ENCODE data around the gene NREP. TPM values are rescaled to one million over a fixed set of nuclear protein-coding genes. Genes with fewer than 3 reads are reported as not detected.

NREP gene
- total RNA-seq, 1 experiment from 2014 or later, result 6.0 TPM

DNA sequence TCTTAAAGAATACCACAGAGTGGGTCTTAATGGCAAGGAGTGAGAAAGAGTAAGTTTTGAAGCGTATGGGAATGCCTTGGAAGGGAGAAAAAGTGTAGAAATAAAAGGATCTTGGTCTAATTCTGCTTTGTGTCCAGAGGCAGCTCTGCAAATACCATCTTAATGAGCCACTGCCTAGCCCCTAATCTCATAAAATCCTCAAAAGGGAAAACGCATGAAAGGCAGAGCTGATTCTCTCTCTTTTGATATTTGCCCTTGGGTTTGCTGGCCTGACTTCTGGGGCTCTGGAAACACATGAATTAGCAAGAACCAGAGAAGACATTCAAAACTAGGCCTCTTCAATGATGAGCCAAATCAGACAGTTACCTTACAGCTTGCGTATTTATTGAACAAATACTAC, 28.1 kb downstream of the NREP start:
- no peak overlapping the region for H2AFZ ChIP-seq (ENCODE audit: low read depth, low read length, poor library complexity, severe bottlenecking)
- H3K9ac ChIP-seq (ENCODE audit: low read length), result no peak overlapping the region
- H4K20me1 ChIP-seq (ENCODE audit: insufficient read depth), result no peaks in the 10 kb centered on the region
- no peaks in the 10 kb centered on the region for H3K9me2 ChIP-seq (ENCODE audit: insufficient read depth)
- no TSS peak for BruUV-seq (replicated peaks)
- RAD21 ChIA-PET (ENCODE audit: low non-redundant PET in 1 of 2, low total read pairs in 2 of 2, uncharacterized antibody in 2 of 2, unreplicated experiment in 2 of 2), result no interaction called here
- CTCF ChIA-PET, result no interaction called here
- no peaks in the 10 kb centered on the region for H3K9me3 ChIP-seq (ENCODE audit: control insufficient read depth in 1 of 2, insufficient read depth in 1 of 2, low read depth in 1 of 2, low read length in 2 of 2)
- ATAC-seq (no peak), DNase-seq (ENCODE audit: low read depth, low spot score) (no peak)
- POLR2A ChIA-PET, result no interaction called here
- peaks cover 5% of the 10 kb centered on the region; the same call in 1 of the 2 replicates for H3K27me3 ChIP-seq (ENCODE audit: insufficient read depth, low read length)
- TF ChIP-seq JUND (IDR thresholded peaks at IDR 0.05), result no peak
- TF ChIP-seq SRF (IDR thresholded peaks at IDR 0.05; ENCODE audit: low read depth), result no peak
- no peak for TF ChIP-seq YY1 (IDR thresholded peaks at IDR 0.05; ENCODE audit: extremely low read depth, insufficient replicate concordance, low read depth, low read length)
- no peak for TF ChIP-seq CEBPB (IDR thresholded peaks at IDR 0.05; ENCODE audit: low read depth)
- TF ChIP-seq, protein P1, sequence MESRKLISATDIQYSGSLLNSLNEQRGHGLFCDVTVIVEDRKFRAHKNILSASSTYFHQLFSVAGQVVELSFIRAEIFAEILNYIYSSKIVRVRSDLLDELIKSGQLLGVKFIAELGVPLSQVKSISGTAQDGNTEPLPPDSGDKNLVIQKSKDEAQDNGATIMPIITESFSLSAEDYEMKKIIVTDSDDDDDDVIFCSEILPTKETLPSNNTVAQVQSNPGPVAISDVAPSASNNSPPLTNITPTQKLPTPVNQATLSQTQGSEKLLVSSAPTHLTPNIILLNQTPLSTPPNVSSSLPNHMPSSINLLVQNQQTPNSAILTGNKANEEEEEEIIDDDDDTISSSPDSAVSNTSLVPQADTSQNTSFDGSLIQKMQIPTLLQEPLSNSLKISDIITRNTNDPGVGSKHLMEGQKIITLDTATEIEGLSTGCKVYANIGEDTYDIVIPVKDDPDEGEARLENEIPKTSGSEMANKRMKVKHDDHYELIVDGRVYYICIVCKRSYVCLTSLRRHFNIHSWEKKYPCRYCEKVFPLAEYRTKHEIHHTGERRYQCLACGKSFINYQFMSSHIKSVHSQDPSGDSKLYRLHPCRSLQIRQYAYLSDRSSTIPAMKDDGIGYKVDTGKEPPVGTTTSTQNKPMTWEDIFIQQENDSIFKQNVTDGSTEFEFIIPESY (IDR thresholded peaks at IDR 0.05; ENCODE audit: extremely low read depth, insufficient replicate concordance, low read length), result no peak
- no peak for TF ChIP-seq POLR2AphosphoS5 (IDR thresholded peaks at IDR 0.05; ENCODE audit: low read depth, low read length)
- no peak for TF ChIP-seq SP1 (IDR thresholded peaks at IDR 0.05; ENCODE audit: low read depth)
- no peak overlapping the region for H3K4me3 ChIP-seq (replicated peaks in 1 of 2; ENCODE audit: low read depth in 1 of 2, low read length in 2 of 2)
- no peaks in the 10 kb centered on the region for H3K36me3 ChIP-seq (ENCODE audit: control insufficient read depth in 1 of 2, insufficient read depth in 2 of 2, low read length in 2 of 2)
- H3K79me2 ChIP-seq (ENCODE audit: insufficient read depth, low read length), result no peaks in the 10 kb centered on the region
- H3K4me2 ChIP-seq (ENCODE audit: low read length), result no peak overlapping the region
- no peaks in the 10 kb centered on the region for H3K4me1 ChIP-seq (ENCODE audit: control insufficient read depth in 1 of 2, insufficient read depth in 2 of 2, low read length in 2 of 2)
- H3K27ac ChIP-seq (ENCODE audit: low read depth, low read length), result no peak overlapping the region
- intact Hi-C loops (cut with micrococcal nuclease), result no loop called here

DNA sequence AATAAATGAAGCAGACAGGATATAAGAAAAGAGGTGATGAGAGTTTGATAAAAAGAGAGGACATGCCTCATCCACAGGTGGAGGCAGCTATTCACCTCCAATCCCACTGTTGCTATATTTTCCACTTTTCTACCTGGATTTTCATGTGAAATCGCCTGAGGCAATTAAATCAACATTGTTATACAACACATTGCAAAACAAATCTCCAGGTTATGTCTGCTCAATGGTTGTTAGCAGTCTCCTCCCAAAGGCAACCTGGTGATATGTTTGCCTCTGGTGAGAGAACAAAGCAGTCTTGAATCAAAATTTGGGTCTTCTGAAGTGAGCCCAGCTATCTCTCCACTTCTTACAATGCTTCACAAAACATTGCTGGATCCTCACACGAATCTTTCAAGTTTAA, 30.0 kb downstream of the NREP start:
- BruUV-seq (replicated peaks), result no TSS peak
- Histone ChIP-seq H3K27me3 (ENCODE audit: insufficient read depth, low read length) (peaks cover 5% of the 10 kb centered on the region; the same call in 1 of the 2 replicates), H3K9me2 (ENCODE audit: insufficient read depth) (no peaks in the 10 kb centered on the region), H3K9ac (ENCODE audit: low read length) (no peak overlapping the region), H3K4me3 (replicated peaks in 1 of 2; ENCODE audit: low read depth in 1 of 2, low read length in 2 of 2) (no peak overlapping the region), H3K9me3 (ENCODE audit: control insufficient read depth in 1 of 2, insufficient read depth in 1 of 2, low read depth in 1 of 2, low read length in 2 of 2) (no peaks in the 10 kb centered on the region), H3K4me2 (ENCODE audit: low read length) (no peak overlapping the region), H3K27ac (ENCODE audit: low read depth, low read length) (no peak overlapping the region), H3K79me2 (ENCODE audit: insufficient read depth, low read length) (no peaks in the 10 kb centered on the region), H4K20me1 (ENCODE audit: insufficient read depth) (no peaks in the 10 kb centered on the region), H3K36me3 (ENCODE audit: control insufficient read depth in 1 of 2, insufficient read depth in 2 of 2, low read length in 2 of 2) (no peaks in the 10 kb centered on the region), H2AFZ (ENCODE audit: low read depth, low read length, poor library complexity, severe bottlenecking) (no peak overlapping the region), H3K4me1 (ENCODE audit: control insufficient read depth in 1 of 2, insufficient read depth in 2 of 2, low read length in 2 of 2) (no peaks in the 10 kb centered on the region)
- ChIA-PET POLR2A (no interaction called here), CTCF (no interaction called here), RAD21 (ENCODE audit: low non-redundant PET in 1 of 2, low total read pairs in 2 of 2, uncharacterized antibody in 2 of 2, unreplicated experiment in 2 of 2) (no interaction called here)
- TF ChIP-seq ZFX (IDR thresholded peaks at IDR 0.05), result no peak
- no peak for TF ChIP-seq ELF1 (IDR thresholded peaks at IDR 0.05; ENCODE audit: borderline replicate concordance, low read depth)
- no peak for TF ChIP-seq ZNF274 (IDR thresholded peaks at IDR 0.05; ENCODE audit: low read depth, low read length)
- TF ChIP-seq SP1 (IDR thresholded peaks at IDR 0.05; ENCODE audit: low read depth), result no peak
- no peak for TF ChIP-seq EZH2 (IDR thresholded peaks at IDR 0.05)
- TF ChIP-seq YY1 (IDR thresholded peaks at IDR 0.05; ENCODE audit: extremely low read depth, insufficient replicate concordance, low read depth, low read length), result no peak
- no peak for TF ChIP-seq CBX3 (IDR thresholded peaks at IDR 0.05; ENCODE audit: low read depth)
- no peak for TF ChIP-seq POLR2AphosphoS5 (IDR thresholded peaks at IDR 0.05; ENCODE audit: low read depth, low read length)
- TF ChIP-seq POLR2A (IDR thresholded peaks at IDR 0.05; ENCODE audit: borderline replicate concordance, extremely low read depth, insufficient read depth, insufficient read length), result no peak
- TF ChIP-seq SRF (IDR thresholded peaks at IDR 0.05; ENCODE audit: low read depth), result no peak
- no peak for TF ChIP-seq TCF7L2 (IDR thresholded peaks at IDR 0.05; ENCODE audit: borderline replicate concordance, extremely low read depth, insufficient read depth, insufficient read length)
- ATAC-seq (no peak), DNase-seq (ENCODE audit: low read depth, low spot score) (no peak)
- intact Hi-C loops (cut with micrococcal nuclease), result no loop called here
